Stimulated activated CD8-positive, alpha-beta memory T cell treated with anti-CD3 and anti-CD28 coated beads, Interleukin-4, amount 100 ng/mL, for 1 hour (primary cell): ENCODE results near the gene NELL2.
"Not testable (repeated sequence)": the region's sequence is repeated elsewhere in the genome, so short reads cannot be mapped to it uniquely, and the experiment has no call there.

Experiments used
- DNase-seq, 2 donors: peaks; one replicate each; pipeline ENCODE4 v3.0.0-alpha.2; 2020; ENCODE audit warnings: low read depth in 2 of 2, low spot score in 1 of 2

The NELL2 gene

DNA sequence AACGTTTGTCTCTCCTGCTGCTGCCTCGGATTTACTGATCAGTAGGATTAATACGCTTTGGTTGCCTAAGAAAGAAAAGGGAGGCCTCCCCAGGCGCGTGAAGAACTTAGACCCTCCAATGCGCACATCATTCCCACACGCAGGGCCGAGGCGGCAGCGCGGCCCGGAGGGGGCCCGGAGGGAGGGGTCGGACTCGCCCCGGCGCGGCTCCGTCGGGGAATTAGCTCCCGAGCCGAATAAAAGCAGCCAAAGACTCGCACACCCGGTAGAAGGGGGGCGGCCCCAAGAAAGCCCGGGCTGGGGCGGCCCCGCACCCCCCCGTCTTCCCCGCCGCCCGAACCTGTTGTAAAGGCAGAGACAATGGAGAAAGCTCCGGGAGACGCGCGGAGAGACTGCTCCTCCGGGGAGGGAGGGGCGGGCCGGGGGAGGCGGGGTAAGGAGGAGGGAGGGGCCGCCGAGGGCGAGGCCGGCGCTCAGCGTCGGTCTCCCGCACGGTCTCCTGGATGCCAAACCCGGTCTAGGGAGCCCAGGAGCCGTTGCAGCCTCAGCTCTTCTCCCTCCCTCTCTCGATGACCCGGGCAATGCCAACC lies at the start of gene NELL2:
NELL2 (minus strand) TSS at position 362 of the 590 bp plus-strand sequence. CDS start 446 bp downstream, outside the sequence.
- peak in 1 of 2 donors; percentile 43 for DNase-seq

DNA sequence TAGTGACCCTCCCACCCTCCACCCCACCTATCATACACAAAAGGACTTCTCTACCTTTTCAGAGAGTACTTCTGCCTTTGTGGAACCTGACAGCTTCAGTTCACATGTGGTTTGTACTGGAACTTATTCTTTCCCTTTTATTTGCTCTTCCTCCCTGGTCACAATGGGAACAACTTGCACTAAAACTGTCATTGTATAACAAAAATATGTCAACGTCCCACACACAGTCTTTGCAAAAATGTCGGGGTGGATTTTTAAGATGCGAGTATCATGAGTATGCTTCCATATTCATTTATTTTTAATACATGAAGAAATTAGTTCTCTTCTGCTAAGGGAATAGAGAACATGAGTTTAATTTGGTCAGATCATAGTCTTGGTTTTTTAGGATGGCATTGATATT lies 45.6 kb upstream of the NELL2 start:
- no peak for DNase-seq

DNA sequence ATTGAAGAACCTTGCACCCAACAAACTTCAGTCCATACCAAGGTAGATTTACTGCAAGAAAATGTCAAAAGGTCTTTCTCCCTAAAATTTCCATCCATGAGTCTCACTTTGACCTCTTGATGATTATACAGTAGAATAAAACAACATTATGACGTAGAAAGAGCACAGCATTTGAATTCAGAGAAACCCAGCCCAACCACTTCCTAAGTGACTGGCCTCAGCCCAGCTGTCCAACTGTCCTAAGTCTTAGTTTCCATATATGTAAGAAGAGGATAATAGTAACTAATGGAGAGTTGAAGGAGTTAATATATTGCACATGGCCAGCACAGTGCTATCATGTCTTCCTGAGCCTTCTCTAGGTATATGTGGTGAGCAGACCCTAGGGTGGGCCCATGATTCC lies 41.0 kb upstream of the NELL2 start:
- DNase-seq: no peak

DNA sequence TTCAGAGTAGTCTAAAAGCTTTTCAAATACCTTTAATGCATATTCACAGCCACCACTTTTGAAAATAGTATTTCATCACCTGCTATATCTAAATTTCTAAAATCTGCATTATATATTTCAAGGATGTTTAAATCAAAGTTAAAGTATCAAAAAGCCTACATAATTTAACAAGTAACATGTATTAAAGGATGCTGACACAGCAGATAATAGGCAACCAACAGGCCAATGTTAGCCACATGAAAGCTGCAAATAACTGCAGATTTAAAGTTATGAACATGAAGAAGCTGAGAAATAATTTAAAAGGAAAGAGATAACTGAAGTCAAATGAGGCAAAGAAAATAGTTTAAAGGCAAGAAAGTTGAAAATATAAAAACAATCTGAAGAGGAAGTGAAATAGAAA lies 39.8 kb upstream of the NELL2 start:
- no peak for DNase-seq

DNA sequence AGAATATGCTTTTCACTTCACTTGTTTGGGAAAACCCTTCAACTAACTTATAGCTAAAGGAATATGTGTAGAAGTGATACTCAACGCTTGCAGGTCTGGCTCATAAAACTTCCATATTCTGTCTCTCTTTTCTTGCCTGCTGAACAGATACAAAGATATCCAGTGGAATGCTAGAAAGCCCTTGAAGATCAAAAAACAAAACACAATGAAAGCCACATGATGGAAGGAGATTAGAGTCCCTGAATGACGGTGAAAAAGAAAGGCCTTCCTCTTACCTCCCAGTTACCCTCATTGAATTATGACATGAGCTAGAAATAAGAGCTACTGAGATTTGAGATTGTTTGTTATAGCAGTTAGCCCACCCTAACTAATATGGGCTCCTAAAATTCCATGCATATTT lies 28.2 kb upstream of the NELL2 start:
- no peak for DNase-seq

DNA sequence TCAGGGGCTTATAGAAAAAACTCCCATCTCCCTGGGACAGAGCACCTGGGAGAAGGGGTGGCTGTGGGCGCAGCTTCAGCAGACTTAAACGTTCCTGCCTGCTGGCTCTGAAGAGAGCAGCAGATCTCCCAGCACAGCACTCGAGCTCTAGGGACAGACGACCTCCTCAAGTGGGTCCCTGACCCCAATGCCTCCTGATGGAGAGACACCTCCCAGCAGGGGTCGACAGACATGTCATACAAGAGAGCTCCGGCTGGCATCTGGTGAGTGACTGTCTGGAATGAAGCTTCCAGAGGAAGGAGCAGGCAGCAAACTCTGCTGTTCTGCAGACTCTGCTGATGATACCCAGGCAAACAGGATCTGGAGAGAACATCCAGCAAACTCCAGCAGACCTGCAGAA lies 22.0 kb upstream of the NELL2 start:
- not testable (repeated sequence) for DNase-seq

DNA sequence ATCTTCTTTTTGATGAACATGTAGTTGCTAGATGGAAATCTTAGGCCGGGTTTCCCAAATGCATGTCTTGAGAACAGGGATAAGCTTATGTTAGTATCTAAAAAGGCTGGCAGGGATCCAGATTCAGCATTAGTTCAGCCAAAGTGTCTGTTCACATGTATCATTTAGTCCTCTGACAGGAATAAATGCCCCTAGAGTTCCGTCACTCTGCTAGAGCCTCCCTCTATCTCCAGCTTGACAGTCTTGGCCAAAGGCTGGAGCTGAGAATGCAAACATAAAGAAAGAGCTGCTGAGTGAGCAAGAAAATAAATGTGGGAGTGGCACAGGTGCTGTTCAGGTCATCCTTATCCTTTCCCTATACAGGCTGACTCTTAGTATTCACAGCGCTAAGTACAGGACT lies 13.8 kb upstream of the NELL2 start:
- DNase-seq: no peak

DNA sequence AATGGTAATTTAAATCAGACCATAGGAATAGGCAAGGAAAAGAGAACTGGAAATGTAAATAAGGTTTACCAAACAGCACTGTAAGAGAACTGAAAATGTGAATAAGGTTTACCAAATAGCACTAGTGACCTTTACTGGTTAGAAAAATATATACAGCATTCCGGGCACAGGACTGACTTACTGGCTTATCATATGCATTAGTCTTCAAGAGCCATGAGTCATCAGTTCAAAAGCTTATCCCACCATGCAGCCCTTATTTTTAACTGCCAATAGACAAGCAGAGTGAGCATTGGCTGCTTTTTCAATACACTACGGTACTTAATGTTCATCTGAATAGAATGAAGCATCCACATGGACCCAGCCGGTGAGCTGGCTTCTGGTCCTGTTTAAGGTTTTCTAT lies 13.0 kb upstream of the NELL2 start:
- no peak for DNase-seq

DNA sequence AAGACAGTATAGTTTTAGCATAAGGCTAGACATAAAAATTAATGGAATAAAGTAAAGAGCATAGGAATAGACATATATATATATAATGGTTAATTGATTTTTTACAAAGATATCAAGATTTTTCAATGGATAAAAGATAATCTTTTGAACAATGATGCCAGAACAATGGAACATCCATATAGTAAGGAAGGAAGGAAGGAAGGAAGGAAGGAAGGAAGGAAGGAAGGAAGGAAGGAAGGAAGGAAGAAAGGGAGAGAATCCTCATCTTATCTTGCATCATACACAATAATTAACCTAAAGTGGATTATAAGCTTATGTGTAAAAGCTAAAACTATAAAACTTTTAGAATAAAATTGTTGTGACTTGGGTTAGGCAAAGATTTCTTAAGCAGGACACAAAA lies 9.8 kb upstream of the NELL2 start:
- no peak for DNase-seq

DNA sequence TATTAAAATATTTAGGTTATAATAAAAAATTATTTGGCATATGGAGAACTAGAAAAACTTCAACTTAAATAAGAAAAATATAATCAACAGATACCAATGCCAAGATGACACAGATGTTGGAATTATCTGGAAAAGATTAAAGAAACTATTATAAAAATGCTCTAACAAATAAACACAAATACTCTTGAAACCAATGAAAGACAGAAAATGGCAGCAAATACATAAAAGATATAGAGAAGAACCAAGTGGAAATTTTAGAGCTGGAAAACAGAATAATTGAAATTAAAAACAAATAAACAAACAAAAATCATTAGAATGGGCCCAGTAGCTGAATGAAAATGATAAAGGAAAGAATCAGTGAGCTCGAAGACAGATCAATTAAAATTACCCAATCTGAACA lies 5.1 kb upstream of the NELL2 start:
- DNase-seq: no peak

DNA sequence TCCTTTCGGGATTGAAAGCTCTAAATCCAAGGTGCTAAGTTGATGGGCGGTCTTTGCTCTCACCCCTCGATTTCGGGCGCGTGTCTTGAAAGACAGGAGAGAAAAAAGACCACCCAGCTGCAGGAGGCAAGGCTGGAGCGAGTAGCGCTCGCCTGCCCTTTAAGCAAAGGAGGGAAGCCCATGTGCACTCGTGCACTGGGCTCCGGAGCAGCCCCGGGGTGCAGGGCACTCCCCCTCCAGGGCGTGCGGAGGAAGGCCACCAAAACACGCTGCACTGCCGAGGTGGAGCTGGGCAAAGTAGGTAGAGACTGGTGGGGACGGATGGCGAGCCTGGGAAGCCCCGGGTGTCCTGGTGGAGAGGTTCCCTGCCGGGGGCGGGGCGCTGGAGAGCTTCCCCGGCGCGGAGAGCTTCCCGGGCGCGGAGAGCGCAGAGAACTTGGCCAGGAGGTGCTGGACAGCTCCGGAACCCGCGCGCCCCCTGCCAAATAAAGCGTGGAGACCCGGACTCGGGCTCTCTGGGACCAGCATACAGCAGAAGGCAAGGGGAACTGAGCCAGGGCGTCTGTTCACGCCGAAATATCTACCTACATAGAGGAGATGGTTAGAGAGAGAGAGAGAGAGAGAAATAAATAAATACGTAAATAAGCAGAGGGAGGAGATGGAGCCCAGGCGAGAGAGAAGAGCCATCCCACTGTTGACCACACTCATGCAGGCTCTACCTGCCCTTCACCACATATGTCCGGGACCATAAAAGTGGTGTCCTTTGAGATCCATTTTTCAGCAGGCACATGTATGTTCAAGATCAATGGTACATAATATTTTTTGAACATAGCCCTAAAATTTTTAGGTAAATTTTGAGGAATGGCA lies 662 bp upstream of the NELL2 start:
- DNase-seq: no peak

DNA sequence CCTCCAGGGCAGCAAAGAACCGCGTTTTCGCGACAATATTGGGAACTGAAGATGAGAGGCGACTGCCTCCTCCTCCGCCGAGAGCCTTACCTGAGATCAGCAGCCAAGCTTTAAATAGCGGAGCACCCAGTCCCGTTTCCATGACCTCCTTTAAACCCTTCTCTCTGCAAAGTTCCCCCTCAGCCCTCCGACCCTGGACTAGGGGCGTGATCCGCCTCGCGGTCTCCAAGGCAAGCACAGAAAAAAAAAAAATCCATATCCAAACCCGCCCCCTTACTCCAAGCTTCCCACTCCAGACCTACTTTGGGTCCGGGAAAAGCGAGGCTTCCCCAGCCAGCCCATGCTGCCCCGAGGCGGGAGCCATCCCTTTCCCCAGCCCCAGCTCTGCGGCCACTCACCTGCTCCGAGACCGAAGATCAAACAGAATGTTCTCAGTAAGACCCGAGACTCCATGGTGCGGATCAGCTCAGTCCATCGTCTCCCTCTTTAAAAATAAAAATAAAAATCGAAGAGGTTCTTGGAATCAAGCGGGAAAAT lies 630 bp downstream of the NELL2 start:
- no peak for DNase-seq

DNA sequence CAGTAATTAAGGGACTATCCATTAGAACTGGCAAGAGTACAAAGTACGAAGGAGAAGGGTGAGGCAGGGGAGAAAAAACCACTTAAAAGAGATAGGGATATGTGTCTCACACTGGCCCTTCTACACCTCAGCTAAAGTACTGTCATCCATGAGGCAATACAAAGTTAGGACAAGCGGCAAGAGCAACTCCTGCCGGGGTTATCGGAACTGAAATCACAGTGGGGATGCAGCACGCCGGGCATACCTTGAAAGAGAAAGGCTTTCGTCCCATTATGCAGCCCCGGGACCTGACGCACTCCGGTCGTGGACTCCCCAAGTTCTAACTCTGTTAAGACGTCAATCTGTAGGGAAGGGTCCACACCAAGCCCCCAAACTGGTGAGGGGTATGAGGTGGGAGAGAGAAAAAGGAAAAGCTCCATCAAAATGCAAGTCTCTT lies 1.1 kb downstream of the NELL2 start:
- no peak for DNase-seq

DNA sequence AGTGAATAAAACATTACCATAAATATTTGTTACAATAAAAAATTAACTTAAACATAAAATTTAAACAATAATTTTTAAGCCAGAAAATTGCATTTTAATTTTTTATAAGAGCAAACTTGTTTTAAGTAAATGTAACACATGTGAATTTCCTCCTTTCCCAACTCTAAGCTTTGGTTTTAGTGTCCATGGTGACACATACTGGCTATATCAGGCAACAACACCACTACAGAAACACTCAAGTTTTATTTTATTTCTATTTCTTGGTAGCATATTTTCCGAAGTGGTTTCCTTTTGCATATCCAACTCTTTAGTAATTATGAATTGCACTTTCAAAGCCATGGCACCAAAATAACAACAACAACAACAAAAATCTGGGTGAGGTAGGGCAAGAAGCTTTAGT lies 2.2 kb downstream of the NELL2 start:
- no peak for DNase-seq

DNA sequence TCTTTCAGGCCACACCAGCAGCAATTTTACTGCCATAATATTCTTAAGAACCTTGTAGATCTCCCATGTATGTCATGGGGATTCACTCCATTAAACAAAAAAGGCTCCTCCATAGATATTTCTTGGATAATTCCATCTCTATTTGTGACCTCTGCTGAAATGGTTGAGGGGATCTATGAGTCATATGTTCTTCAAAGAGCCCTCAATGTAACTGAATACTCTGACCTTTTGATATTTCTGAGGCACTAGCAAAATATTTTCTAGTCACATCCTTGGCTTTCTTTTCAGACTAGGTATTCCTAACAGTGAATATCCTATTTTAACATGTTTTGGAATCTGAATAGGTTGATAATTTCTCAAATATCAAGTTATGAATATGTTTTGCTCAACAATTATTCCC lies 6.6 kb downstream of the NELL2 start:
- no peak for DNase-seq

DNA sequence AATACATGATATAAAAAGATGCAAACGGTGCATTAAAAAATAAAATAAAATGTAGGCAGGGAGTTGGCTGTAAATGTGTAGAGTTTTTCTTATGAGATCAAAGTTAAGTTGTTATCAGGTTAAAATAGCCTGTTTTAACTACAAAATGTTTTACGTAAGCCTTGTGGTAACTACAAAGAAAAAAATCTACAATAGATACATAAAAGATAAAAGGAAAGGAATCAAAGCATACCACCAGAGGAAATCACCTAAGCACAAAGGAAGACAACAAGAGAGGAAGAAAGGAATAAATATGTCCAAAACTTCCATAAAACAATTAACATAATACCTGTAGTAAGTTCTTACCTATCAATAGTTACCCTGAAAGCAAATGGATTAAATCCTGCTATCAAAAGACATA lies 12.2 kb downstream of the NELL2 start:
- no peak for DNase-seq

DNA sequence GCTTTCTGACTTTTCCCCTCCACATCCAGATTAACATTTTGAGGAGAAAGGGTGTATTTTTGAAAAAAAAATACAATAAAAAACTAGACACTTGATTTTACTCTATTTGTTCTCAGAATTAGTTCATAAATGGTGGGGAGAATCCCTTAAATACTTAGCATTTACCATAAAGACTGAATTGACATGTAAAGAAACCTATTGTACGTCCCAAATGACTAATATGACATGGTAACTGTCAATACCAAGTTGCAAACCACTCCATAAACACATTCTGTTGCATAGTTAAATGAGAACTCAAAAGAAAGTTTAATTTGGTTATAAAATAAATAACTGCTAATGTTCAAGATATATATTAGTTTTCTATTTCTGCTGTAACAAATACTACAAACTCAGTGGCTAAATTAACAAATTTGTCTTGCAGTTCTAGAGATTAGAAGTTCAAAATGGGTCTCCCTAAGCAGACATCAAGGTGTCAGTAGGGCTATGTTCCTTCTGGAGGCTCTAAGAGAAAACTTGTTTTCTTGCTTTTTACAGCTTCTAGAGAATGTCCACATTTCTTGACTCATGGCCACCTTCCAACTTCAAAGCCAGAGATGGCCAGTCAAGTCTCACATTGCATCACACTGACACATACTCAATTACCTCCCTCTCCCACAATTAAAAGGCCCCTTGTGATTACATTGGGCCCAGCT lies 16.0 kb downstream of the NELL2 start:
- no peak for DNase-seq

DNA sequence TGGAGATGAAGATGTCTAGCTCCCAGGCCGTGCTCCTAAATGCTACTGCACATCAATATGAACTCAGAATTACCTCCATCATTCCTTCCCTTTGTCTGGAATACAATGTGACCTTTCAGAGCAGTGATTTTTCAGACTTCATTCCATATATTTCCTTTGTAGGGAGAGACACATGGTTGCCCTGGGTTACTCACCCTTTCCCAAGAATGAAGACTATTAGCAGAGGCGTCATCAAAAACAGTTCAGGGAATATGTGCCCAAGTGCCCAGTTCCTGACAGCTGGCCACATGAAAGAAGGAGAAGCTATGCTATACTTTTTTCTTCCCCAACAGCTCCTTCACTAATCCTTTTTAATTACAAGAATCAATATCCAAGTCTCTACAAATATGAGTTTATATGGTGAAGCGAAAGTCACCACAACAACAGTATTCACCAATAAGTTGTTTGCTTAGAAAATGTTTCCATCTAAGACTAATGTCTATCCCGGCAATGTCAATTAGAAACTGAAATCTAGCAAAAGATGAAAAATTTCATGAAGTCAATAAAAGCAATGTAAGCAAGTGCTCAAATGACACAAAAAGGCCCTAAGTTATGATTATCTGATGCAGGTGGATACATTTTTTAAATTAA lies 17.8 kb downstream of the NELL2 start:
- DNase-seq: no peak

DNA sequence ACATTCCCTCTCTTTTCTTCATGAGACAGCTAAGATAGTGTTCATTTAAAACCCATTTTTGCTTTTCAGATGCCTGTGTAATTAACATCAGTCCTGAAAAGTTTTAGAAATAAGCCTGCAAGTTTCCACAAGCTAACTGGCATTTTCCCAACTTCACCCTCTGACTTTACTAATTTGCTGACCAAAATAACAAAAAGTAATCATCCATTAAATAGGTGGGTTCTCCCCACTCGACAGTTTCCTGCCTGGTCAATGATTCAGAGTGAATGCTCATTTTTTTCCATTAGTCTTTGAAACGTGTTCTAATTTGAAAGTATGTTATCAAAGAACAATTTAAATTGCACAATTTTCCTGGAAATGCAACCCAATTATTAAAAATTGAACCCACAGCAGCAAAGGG lies 23.6 kb downstream of the NELL2 start:
- no peak for DNase-seq

DNA sequence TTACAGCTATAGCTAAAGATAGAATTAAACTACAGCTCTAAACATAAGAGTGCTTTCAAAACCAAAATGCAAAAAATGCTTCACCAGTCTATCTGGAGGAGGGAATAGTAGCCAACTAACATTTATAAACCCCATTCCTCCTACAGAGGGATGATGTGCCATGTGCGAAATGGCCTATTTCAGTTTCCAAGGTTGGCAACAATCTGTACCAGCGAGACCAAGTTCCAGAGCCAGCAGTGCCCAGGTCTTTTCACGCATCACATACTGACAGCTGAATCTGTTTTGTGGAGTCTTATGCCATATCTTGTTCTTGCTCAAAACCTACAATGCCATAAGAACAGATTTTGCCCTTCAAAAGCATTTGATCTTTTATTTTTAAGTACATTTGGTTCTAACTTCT lies 24.5 kb downstream of the NELL2 start:
- DNase-seq: no peak

DNA sequence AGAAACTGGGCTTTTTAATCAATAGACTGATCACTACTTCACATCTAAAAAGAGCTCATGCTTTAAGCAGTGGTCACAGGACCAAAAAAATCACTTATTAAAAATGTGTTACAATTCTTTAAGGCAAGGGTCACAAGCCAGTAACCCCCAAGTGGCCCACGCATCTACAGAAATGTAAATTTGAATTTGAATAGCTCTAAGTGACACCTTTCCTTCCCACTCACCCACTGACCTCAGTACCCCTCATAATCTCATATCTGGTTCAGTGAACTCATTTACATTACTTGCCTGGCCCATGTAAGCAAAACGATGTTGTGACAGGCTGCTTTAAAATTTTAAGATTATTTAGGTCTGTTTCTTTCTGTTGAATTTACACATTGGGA lies 27.4 kb downstream of the NELL2 start:
- no peak for DNase-seq
